BE2C (cell line): ENCODE data around the gene UFSP1.
"Not testable (repeated sequence)": the region's sequence is repeated elsewhere in the genome, so short reads cannot be mapped to it uniquely, and the experiment has no call there.

Experiments used
- DNase-seq: peaks from one replicate; pipeline ENCODE4 v3.0.0-alpha.2; 2020
- H3K27me3 ChIP-seq: fragments of 250-450 bp; sonication (Bioruptor Pico); 2 replicates; pipeline ENCODE4 v1.5.1; 2020; ENCODE audit warnings: mild to moderate bottlenecking
- H3K36me3 ChIP-seq: fragments of 250-450 bp; sonication (Bioruptor Pico); 2 replicates; pipeline ENCODE4 v1.5.1; 2020; ENCODE audit warnings: mild to moderate bottlenecking
- H3K4me1 ChIP-seq: fragments of 250-450 bp; sonication (Bioruptor Pico); 2 replicates; pipeline ENCODE4 v1.5.1; 2020
- H3K4me3 ChIP-seq: 2 replicates; pipeline ENCODE4 v1.5.1; 2011; ENCODE audit warnings: low read depth, low read length
- H3K9me3 ChIP-seq: fragments of 250-450 bp; sonication (Bioruptor Pico); 2 replicates; pipeline ENCODE4 v1.5.1; 2020
- CTCF ChIP-seq: IDR thresholded peaks from 2 replicates; pipeline ENCODE4 v1.5.1; 2012; ENCODE audit warnings: mild to moderate bottlenecking, low read depth, low read length

The UFSP1 gene

GRCh38 chr7:100914879-100915447 is 25.4 kb upstream of the UFSP1 start:
- no peak for TF ChIP-seq CTCF
- no peak overlapping the region for H3K4me3 ChIP-seq
- H3K36me3 ChIP-seq, result no peaks in the 10 kb centered on the region
- no peaks in the 10 kb centered on the region for H3K4me1 ChIP-seq
- H3K9me3 ChIP-seq, result no peaks in the 10 kb centered on the region
- H3K27me3 ChIP-seq, result 0 out of 2 replicates have a peak, but pooled peaks cover 2% of the 10 kb centered on the region
- DNase-seq, result no peak

- no peaks in the 10 kb centered on the region for H3K4me1 ChIP-seq
- no peak for TF ChIP-seq CTCF
- no peak for DNase-seq
- no peak overlapping the region for H3K4me3 ChIP-seq
- no peaks in the 10 kb centered on the region for H3K9me3 ChIP-seq
- 0 out of 2 replicates have a peak, but pooled peaks cover 3% of the 10 kb centered on the region for H3K27me3 ChIP-seq
- H3K36me3 ChIP-seq, result no peaks in the 10 kb centered on the region
Observed at GRCh38 chr7:100914208-100914878, 24.8 kb upstream of the UFSP1 start.

DNA sequence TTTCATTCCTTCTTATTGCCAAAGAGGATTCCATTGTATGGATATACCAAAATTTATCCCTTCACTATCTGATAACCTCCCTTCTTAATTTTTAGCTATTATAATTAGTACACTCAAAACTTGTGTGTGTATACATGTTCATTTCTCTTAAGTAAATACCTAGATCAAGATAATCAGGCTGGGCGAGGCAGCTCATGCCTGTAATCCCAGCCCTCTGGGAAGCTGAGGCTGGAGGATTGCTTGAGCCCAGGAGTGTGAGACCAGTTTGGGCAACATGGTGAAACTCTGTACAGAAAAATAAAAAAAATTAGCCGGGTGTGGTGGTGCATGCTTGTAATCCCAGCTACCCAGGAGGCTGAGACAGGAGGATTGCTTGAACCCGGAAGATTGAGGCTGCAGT is 22.0 kb upstream of the UFSP1 start:
- TF ChIP-seq CTCF, result no peak
- Histone ChIP-seq H3K4me3 (no peak overlapping the region), H3K4me1 (no peaks in the 10 kb centered on the region), H3K9me3 (no peaks in the 10 kb centered on the region), H3K27me3 (0 out of 2 replicates have a peak, but pooled peaks cover 3% of the 10 kb centered on the region), H3K36me3 (no peaks in the 10 kb centered on the region)
- no peak for DNase-seq

- not testable (repeated sequence) for H3K36me3 ChIP-seq, DNase-seq, H3K4me3 ChIP-seq, H3K4me1 ChIP-seq, H3K27me3 ChIP-seq, H3K9me3 ChIP-seq
Observed at GRCh38 chr7:100910443-100910842, 20.9 kb upstream of the UFSP1 start.

DNA sequence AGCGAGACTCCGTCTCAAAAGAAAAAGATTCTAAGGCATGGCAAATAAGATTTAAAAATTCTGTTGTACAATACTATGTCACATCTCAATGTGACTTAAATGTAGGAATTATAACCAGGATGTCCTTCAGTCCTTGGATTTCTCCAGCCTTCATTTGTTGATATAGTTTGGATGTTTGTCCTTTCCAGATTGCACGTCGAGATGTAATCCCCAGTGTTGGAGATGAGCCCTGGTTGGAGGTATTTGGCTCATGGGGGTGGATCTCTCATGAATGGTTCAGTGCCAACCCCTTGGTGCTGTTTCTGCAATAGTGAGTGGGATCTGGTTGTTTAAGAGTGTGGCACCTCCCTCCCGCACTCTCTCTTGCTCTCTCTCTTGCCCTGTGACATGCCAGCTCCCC is 19.0 kb upstream of the UFSP1 start:
- Histone ChIP-seq H3K9me3 (no peaks in the 10 kb centered on the region), H3K4me1 (no peaks in the 10 kb centered on the region), H3K36me3 (no peaks in the 10 kb centered on the region), H3K4me3 (no peak overlapping the region), H3K27me3 (0 out of 2 replicates have a peak, but pooled peaks cover 3% of the 10 kb centered on the region)
- DNase-seq, result no peak
- no peak for TF ChIP-seq CTCF

- no peak overlapping the region for H3K4me3 ChIP-seq
- H3K9me3 ChIP-seq, result no peaks in the 10 kb centered on the region
Observed at GRCh38 chr7:100902638-100903037, 13.1 kb upstream of the UFSP1 start.

More at GRCh38 chr7:100902638-100903037, 13.1 kb upstream of the UFSP1 start:
- TF ChIP-seq CTCF, result no peak
- no peak for DNase-seq
- H3K4me1 ChIP-seq, result no peaks in the 10 kb centered on the region
- peaks cover 4% of the 10 kb centered on the region for H3K27me3 ChIP-seq
- H3K36me3 ChIP-seq, result no peaks in the 10 kb centered on the region
